HepG2 (cell line): ENCODE data around the gene MXRA7. TPM values are rescaled to one million over a fixed set of nuclear protein-coding genes. Genes with fewer than 3 reads are reported as not detected.
A peak's percentile ranks its signal among the peaks of the same experiment; 100 is the strongest.

ENCODE experiments used
- AKNA ChIP-seq: sonication (generic); formaldehyde crosslinking; IDR thresholded peaks from 2 replicates; pipeline ENCODE4 v1.4.0; 2020; ENCODE audit warnings: missing genetic modification reagents, borderline replicate concordance
- BCLAF1 ChIP-seq: fragments of 450-650 bp; IDR thresholded peaks from 2 replicates; pipeline ENCODE4 v1.6.1; 2017; ENCODE audit warnings: mild to moderate bottlenecking
- E2F5 ChIP-seq: sonication (generic); formaldehyde crosslinking; conservative IDR thresholded peaks from 2 replicates; pipeline ENCODE4 v1.4.0; 2020; ENCODE audit warnings: missing genetic modification reagents
- HOXA3 ChIP-seq: sonication (generic); formaldehyde crosslinking; IDR thresholded peaks from 2 replicates; pipeline ENCODE4 v1.5.0; 2020; ENCODE audit warnings: missing genetic modification reagents
- IRF2 ChIP-seq: IDR thresholded peaks from 2 replicates; pipeline ENCODE4 v1.6.1; 2018; ENCODE audit warnings: missing genetic modification reagents, missing compliant biosample characterization
- KLF9 ChIP-seq: IDR thresholded peaks from 2 replicates; pipeline ENCODE4 v1.6.1; 2016; ENCODE audit warnings: low read depth
- KMT2A ChIP-seq: sonication (generic); formaldehyde crosslinking; IDR thresholded peaks from 2 replicates; pipeline ENCODE4 v1.4.0; 2020; ENCODE audit warnings: missing genetic modification reagents
- MTA3 ChIP-seq: sonication (generic); formaldehyde crosslinking; IDR thresholded peaks from 2 replicates; pipeline ENCODE4 v1.4.0; 2020; ENCODE audit warnings: missing genetic modification reagents
- POLR2AphosphoS5 ChIP-seq: IDR thresholded peaks from 2 replicates; pipeline ENCODE4 v1.6.1; 2012; ENCODE audit warnings: low read depth, low read length
- RAD21 ChIP-seq: fragments of 450-650 bp; formaldehyde crosslinking; IDR thresholded peaks from 2 replicates; pipeline ENCODE4 v1.5.0; 2020; ENCODE audit warnings: mild to moderate bottlenecking
- SNAI1 ChIP-seq: sonication (generic); formaldehyde crosslinking; IDR thresholded peaks from 2 replicates; pipeline ENCODE4 v1.5.0; 2020; ENCODE audit warnings: mild to moderate bottlenecking, missing genetic modification reagents, borderline replicate concordance
- TBX2 ChIP-seq: sonication (generic); formaldehyde crosslinking; IDR thresholded peaks from 2 replicates; pipeline ENCODE4 v1.5.0; 2020; ENCODE audit warnings: missing genetic modification reagents, mild to moderate bottlenecking, borderline replicate concordance
- U2AF2 ChIP-seq: fragments of 200-400 bp; formaldehyde crosslinking; IDR thresholded peaks from 2 replicates; pipeline ENCODE4 v1.6.1; 2017; ENCODE audit warnings: low read depth, mild to moderate bottlenecking, low read length
- ZMAT5 ChIP-seq: sonication (generic); formaldehyde crosslinking; IDR thresholded peaks from 2 replicates; pipeline ENCODE4 v1.5.0; 2020; ENCODE audit warnings: mild to moderate bottlenecking, low read depth, missing genetic modification reagents, borderline replicate concordance
- ZNF232 ChIP-seq: sonication (generic); formaldehyde crosslinking; IDR thresholded peaks from 2 replicates; pipeline ENCODE4 v1.4.0; 2020; ENCODE audit warnings: missing genetic modification reagents, borderline replicate concordance
- ZNF556 ChIP-seq: sonication (generic); formaldehyde crosslinking; IDR thresholded peaks from 2 replicates; pipeline ENCODE4 v1.4.0; 2020; ENCODE audit warnings: mild to moderate bottlenecking, missing genetic modification reagents, borderline replicate concordance
- ZSCAN20 ChIP-seq: sonication (generic); formaldehyde crosslinking; IDR thresholded peaks from 2 replicates; pipeline ENCODE4 v1.4.0; 2020; ENCODE audit warnings: missing genetic modification reagents, mild to moderate bottlenecking, borderline replicate concordance
- polyA plus RNA-seq, 8 experiments: library from polyadenylated mRNA; depleted of rRNA in 3 of 8; stranded (reverse) in 7 of 8; unstranded in 1 of 8; fragments of >200 nt; fragmentation: Illumina TruSeq in 4 of 8; extraction: Trizol in 4 of 8; gene quantifications; 2 replicates each; pipeline versions ENCODE4 v1.2.1 to v1.2.3, GENCODE V29; 2011 to 2016; ENCODE audit warnings: low read depth in 4 of 8, missing spikeins in 1 of 8, mixed read lengths in 1 of 8; ENCODE audit not compliant: insufficient read depth in 1 of 8
- total RNA-seq, 5 experiments: library from RNA; depleted of rRNA; stranded (reverse); fragments of >200 nt; fragmentation: Illumina TruSeq; extraction: Trizol; gene quantifications; 2 replicates each; pipeline ENCODE4 v1.2.3, GENCODE V29; 2016; ENCODE audit warnings: low read depth in 1 of 5

The MXRA7 gene
- total and polyA plus RNA-seq, 2 of the 13 experiments (the other 11 are each of a cell fraction or from before 2014, with no cell fraction given), result 44.8 to 112 TPM

GRCh38 chr17:76737082-76737675 is 26.4 kb upstream of the MXRA7 start, which contains the start of gene SRSF2 (continued):
- TF ChIP-seq POLR2AphosphoS5 (peak; percentile 99), MTA3 (CRISPR knock-in tag) (no peak), BCLAF1 (no peak), HOXA3 (peak; percentile 93), KMT2A (CRISPR knock-in tag) (peak; percentile 92), ZMAT5 (CRISPR knock-in tag) (no peak), ZSCAN20 (no peak; the same call in 1 of the 2 replicates), U2AF2 (no peak), TBX2 (CRISPR knock-in tag) (peak; percentile 62; the same call in 1 of the 2 replicates), RAD21 (peak; percentile 63), IRF2 (peak; percentile 93), AKNA (CRISPR knock-in tag) (peak; percentile 82; the same call in 1 of the 2 replicates), ZNF232 (CRISPR knock-in tag) (peak; percentile 98), KLF9 (no peak), ZNF556 (CRISPR knock-in tag) (no peak; the same call in 1 of the 2 replicates), E2F5 (CRISPR knock-in tag) (peak; percentile 96), SNAI1 (CRISPR knock-in tag) (no peak; the same call in 1 of the 2 replicates)
